AG04449 (cell line): ENCODE data around the gene KIF3C.
"Not testable (repeated sequence)": the region's sequence is repeated elsewhere in the genome, so short reads cannot be mapped to it uniquely, and the experiment has no call there.

Source experiments
- CTCF ChIA-PET: fragments of 350-600 bp; formaldehyde crosslinking; extraction: SDS; loops from one replicate; lab custom pipeline; 2021; ENCODE audit warnings: antibody characterized with exemption; lab: Yijun Ruan, JAX
- POLR2A ChIA-PET: fragments of 400-600, 350-600 bp; formaldehyde crosslinking; extraction: SDS; loops from one replicate; lab custom pipeline; 2020; ENCODE audit warnings: antibody characterized with exemption, inconsistent platforms; lab: Yijun Ruan, JAX
- DNase-seq: peaks from one replicate; pipeline ENCODE4 v3.0.0-alpha.2; 2010; ENCODE audit warnings: low read depth, low spot score
- H3K4me3 ChIP-seq: 2 replicates; pipeline ENCODE4 v1.5.1; 2011; ENCODE audit warnings: low read depth, mild to moderate bottlenecking, control low read depth, low read length
- TF ChIP-seq, protein P1 (sequence below): IDR thresholded peaks from one replicate; pipeline ENCODE4 v1.5.1; 2011; ENCODE audit warnings: mild to moderate bottlenecking, moderate library complexity, low read length, control low read depth, inconsistent platforms; ENCODE audit not compliant: insufficient read depth; ENCODE audit errors: missing control alignments

Gene KIF3C

DNA sequence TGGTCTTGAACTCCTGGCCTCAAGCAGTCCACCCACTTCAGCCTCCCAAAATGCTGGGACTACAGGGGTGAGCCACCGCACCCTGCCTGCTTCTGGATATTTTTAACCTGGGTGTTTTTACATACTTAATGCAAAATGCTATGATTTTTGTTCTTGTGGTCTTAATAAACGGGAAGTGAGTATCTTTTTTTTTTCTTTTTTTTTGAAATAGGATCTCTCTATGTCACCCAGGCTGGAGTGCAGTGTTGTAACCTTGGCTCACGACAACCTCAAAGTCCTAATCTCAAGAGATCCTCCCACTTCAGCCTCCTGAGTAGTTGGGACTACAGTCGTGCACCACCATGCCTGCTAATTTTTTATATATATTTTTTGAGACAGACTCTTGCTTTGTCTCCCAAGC, 84.8 kb downstream of the KIF3C start:
- no peak for DNase-seq
- TF ChIP-seq, protein P1, sequence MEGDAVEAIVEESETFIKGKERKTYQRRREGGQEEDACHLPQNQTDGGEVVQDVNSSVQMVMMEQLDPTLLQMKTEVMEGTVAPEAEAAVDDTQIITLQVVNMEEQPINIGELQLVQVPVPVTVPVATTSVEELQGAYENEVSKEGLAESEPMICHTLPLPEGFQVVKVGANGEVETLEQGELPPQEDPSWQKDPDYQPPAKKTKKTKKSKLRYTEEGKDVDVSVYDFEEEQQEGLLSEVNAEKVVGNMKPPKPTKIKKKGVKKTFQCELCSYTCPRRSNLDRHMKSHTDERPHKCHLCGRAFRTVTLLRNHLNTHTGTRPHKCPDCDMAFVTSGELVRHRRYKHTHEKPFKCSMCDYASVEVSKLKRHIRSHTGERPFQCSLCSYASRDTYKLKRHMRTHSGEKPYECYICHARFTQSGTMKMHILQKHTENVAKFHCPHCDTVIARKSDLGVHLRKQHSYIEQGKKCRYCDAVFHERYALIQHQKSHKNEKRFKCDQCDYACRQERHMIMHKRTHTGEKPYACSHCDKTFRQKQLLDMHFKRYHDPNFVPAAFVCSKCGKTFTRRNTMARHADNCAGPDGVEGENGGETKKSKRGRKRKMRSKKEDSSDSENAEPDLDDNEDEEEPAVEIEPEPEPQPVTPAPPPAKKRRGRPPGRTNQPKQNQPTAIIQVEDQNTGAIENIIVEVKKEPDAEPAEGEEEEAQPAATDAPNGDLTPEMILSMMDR: no peak
- POLR2A ChIA-PET: no interaction called here
- H3K4me3 ChIP-seq: no peak overlapping the region
- CTCF ChIA-PET: no interaction called here

DNA sequence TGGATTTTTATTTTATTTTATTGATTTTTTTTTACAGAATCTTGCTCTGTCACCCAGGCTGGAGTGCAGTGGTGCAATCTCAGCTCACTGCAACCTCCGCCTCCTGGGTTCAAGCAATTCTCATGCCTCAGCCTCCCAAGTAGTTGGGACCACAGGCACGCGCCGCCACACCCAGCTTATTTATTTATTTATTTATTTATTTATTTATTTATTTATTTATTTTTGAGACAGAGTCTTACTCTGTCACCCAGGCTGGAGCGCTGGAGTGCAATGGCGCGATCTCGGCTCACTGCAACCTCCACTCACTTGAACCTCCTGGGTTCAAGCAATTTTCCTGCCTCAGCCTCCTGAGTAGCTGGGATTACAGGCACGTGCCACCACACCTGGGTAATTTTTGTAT, 86.0 kb downstream of the KIF3C start:
- POLR2A ChIA-PET, H3K4me3 ChIP-seq, DNase-seq: not testable (repeated sequence)
- CTCF ChIA-PET: interaction anchor here (1.1 to 1.3 kb wide), 3 partner anchors 9 to 44 kb away, joined by 3 read pairs; no protein-coding TSS in a partner anchor

DNA sequence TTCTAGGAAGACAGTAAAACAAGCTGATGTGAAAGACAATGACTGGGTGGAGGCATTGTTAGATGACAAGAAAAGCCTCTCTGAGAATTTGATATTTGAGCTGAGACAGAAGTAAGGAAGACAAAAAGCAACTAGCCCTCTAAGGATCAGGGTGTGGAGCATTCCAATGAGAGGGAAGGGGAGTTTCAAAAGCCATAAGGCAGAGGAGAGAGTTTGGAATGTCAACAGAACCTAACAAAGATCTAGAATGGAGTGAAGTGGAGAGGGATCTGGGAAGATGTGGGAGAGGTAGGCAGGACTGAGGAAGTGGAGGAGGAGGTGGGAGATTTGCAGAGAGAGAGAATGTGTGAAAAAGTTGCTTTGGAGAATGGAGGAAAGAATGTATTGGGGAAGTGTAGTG, 86.7 kb downstream of the KIF3C start:
- ChIA-PET POLR2A (interaction anchor here (0.6 kb wide), 1 partner anchor 15 kb away, joined by 3 read pairs; no protein-coding TSS in a partner anchor), CTCF (interaction anchor here (1.1 to 1.3 kb wide), 3 partner anchors 10 to 43 kb away, joined by 3 read pairs; no protein-coding TSS in a partner anchor)
- DNase-seq: no peak
- no peak overlapping the region for H3K4me3 ChIP-seq
- TF ChIP-seq, protein P1: no peak

DNA sequence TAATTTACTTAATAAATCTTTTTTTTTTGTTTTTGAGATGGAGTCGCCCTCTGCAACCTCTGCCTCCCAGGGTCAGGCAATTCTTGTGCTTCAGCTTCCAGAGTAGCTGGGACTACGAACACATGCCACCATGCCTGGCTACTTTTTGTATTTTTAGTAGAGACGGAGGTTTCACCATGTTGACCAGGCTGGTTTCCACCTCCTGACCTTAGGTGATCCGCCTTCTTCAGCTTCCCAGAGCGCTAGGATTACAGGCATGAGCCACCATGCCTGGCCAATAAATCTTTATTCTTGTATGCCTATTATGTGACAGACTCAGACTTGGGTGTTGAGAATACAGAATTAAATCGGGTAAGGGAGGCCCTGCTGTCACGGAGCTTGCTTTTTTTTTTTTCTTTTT, 87.3 kb downstream of the KIF3C start:
- TF ChIP-seq, protein P1: no peak
- no peak for DNase-seq
- CTCF ChIA-PET: interaction anchor here (0.8 kb wide), 1 partner anchor 12 kb away, joined by 4 read pairs; no protein-coding TSS in a partner anchor
- H3K4me3 ChIP-seq: no peak overlapping the region
- POLR2A ChIA-PET: no interaction called here

DNA sequence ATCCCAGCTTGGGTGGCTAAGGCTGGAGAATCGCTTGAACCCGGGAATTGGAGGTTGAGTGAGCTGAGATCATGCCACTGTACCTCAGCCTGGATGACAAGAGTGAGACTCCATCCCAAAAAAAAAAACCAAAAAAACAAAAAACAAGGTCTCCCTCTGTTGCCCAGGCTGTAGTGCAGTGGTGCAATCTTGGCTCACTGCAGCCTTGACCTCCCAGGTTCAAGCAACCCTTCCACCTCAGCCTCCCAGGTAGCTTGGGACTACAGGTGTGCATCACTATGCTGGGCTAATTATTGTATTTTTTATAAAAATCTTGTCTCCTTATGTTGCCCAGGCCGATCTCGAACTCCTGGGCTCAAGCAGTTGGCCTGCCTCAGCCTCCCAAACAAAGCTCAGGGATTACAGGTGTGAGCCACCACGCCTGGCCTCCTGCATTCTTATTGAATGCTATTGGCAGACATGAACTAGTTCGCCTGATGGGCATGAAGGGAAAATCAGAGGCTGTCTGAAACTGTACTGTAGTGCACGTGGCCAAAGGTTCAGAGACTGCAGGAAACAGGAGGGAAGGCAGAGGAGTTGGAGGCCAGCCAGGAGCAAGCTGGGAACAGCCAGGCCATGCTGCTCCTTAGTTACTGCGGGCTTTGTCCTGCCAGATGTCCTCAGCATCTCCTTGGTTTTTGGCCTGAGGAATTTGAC, 88.0 kb downstream of the KIF3C start:
- ChIA-PET POLR2A (no interaction called here), CTCF (interaction anchor here (0.8 kb wide), 1 partner anchor 11 kb away, joined by 4 read pairs; no protein-coding TSS in a partner anchor)

DNA sequence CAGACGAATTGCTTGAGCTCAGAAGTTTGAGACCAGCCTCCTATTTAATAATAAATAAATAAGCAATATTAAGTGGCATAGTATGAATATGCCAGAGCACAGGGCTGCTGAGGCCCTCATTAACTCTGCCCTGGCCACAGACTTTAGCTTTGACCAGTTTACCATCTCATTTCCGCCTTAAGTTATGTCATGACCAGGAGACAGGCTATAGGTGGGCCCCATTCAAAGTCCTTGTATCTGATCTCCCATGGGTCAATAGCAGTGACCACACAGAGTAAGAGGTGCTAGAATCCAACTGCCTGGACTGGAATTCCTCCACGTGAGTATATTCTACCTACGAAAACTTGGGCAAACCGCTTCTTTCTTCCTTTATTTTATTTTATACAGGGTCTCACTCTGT, 90.6 kb downstream of the KIF3C start:
- ChIA-PET POLR2A (no interaction called here), CTCF (interaction anchor here (0.9 kb wide), 2 partner anchors 10 to 59 kb away, joined by 3 read pairs; no protein-coding TSS in a partner anchor)
- no peak for DNase-seq
- TF ChIP-seq, protein P1: no peak
- no peak overlapping the region for H3K4me3 ChIP-seq

More for the DNA sequence above, 88.0 kb downstream of the KIF3C start:
- TF ChIP-seq, protein P1: no peak
- no peak for DNase-seq
- H3K4me3 ChIP-seq: no peak overlapping the region
